GM12864 (cell line): Measurements from ENCODE around the gene CARD9.

Experiments
- DNase-seq: peaks from one replicate; pipeline ENCODE4 v3.0.0-alpha.2; 2011; ENCODE audit warnings: low read depth
- H3K4me3 ChIP-seq: 2 replicates; pipeline ENCODE4 v1.5.1; 2011; ENCODE audit warnings: mild to moderate bottlenecking, low read depth, low read length, control low read depth
- CTCF ChIP-seq: IDR thresholded peaks from 2 replicates; pipeline ENCODE4 v1.5.1; 2011; ENCODE audit warnings: low read depth, mild to moderate bottlenecking, moderate library complexity, low read length, control low read depth, inconsistent platforms; ENCODE audit errors: missing control alignments

The CARD9 gene

GRCh38 chr9:136341769-136342168 is 31.7 kb downstream of the CARD9 start:
- H3K4me3 ChIP-seq: no peak overlapping the region
- DNase-seq: no peak
- TF ChIP-seq CTCF: no peak

- no peak overlapping the region for H3K4me3 ChIP-seq
- no peak for TF ChIP-seq CTCF
- no peak for DNase-seq
Observed at GRCh38 chr9:136341042-136341655, 32.3 kb downstream of the CARD9 start.

GRCh38 chr9:136340356-136341041 is 33.0 kb downstream of the CARD9 start:
- DNase-seq: no peak
- TF ChIP-seq CTCF: no peak
- H3K4me3 ChIP-seq: no peak overlapping the region

GRCh38 chr9:136339958-136340310 is 33.5 kb downstream of the CARD9 start:
- no peak for TF ChIP-seq CTCF
- no peak for DNase-seq
- no peak overlapping the region for H3K4me3 ChIP-seq

GRCh38 chr9:136339173-136339957 is 34.1 kb downstream of the CARD9 start:
- no peak overlapping the region for H3K4me3 ChIP-seq
- peak; percentile 96 for TF ChIP-seq CTCF
- no peak for DNase-seq

GRCh38 chr9:136338511-136338910 is 35.0 kb downstream of the CARD9 start:
- no peak for TF ChIP-seq CTCF
- no peak for DNase-seq
- no peak overlapping the region for H3K4me3 ChIP-seq
